Hematopoietic multipotent progenitor cell treated with erythropoietin and hydrocortisone succinate and interleukin-3 and kit ligand, for 15 days (in vitro differentiated cells): ENCODE data around the gene ZNF586.
"Not testable (repeated sequence)": the region's sequence is repeated elsewhere in the genome, so short reads cannot be mapped to it uniquely, and the experiment has no call there.

Source experiments
- DNase-seq: peaks from one replicate; pipeline ENCODE4 v3.0.0-alpha.2; 2015; ENCODE audit warnings: low spot score

The ZNF586 gene

DNA sequence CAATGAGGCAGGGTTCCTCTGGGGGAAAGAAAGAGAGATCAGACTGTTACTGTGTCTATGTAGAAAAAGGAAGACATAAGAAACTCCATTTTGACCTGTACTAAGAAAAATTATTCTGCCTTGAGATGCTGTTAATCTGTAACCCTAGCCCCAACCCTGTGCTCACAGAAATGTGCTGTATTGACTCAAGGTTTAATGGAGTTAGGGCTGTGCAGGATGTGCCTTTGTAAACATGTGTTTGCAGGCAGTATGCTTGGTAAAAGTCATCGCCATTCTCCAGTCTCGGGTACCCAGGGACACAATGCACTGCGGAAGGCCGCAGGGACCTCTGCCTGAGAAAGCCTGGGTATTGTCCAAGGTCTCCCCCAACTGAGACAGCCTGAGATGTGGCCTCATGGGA, 54.1 kb downstream of the ZNF586 start:
- DNase-seq: not testable (repeated sequence)

DNA sequence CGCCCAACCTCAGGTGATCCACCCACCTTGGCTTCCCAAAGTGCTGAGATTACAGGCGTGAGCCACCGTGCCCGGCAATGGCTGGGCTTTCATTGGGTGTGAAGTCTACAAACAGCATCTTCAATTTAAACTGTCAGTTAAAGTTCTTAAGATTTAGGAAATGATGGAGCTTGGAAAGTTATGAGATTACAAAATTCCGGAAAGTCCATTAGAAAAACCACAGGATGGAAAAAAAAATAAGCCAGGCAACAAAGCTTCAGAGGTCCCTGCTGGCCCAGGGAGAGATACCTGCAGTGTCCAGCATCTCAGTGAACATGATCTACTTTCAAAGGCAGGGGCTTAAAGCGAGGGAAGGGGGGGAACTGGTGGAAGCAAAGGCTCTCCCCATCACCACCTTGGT, 56.0 kb downstream of the ZNF586 start:
- DNase-seq: no peak

GRCh38 chr19:57829316-57829715, 59.8 kb downstream of the ZNF586 start:
- DNase-seq: no peak

- DNase-seq: peak; percentile 65
Measured at GRCh38 chr19:57830071-57830602, 60.7 kb downstream of the ZNF586 start, which contains the start of gene ZNF587B. Gene ZNF587B, plus strand, starts transcription at chr19:57830299. Its CDS starts 230 bp downstream, at chr19:57830529.
